Motor neuron (in vitro differentiated cells): ENCODE data around the gene TXNDC2. TPM values are rescaled to one million over a fixed set of nuclear protein-coding genes. Genes with fewer than 3 reads are reported as not detected.
"Not testable (repeated sequence)": the region's sequence is repeated elsewhere in the genome, so short reads cannot be mapped to it uniquely, and the experiment has no call there.

Experiments
- ATAC-seq, 8 experiments: fragments of 200-7000 bp; cut with Tn5 transposase; replicated peaks in 6 of 8; 2 replicates each; pipeline ENCODE4 v1.8.0; 2021; ENCODE audit warnings: mild to moderate bottlenecking in 8 of 8, moderate library complexity in 8 of 8
- H3K27ac ChIP-seq, 2 donors: fragments of 250-450 bp; sonication (Bioruptor Pico); 2 replicates each; pipeline ENCODE4 v1.9.0; 2021; ENCODE audit warnings: antibody characterized with exemption in 2 of 2, mild to moderate bottlenecking in 2 of 2, moderate library complexity in 1 of 2
- H3K4me1 ChIP-seq, 2 donors: fragments of 250-450 bp; sonication (Bioruptor Pico); replicated peaks in 1 of 2; 2 replicates each; pipeline ENCODE4 v1.6.1; 2021; ENCODE audit warnings: antibody characterized with exemption in 2 of 2, mild to moderate bottlenecking in 2 of 2, moderate library complexity in 1 of 2
- H3K4me3 ChIP-seq, 5 donors: fragments of 250-450 bp; sonication (Bioruptor Pico); 2 replicates each; pipeline ENCODE4 v1.9.0; 2021; ENCODE audit warnings: antibody characterized with exemption in 5 of 5, mild to moderate bottlenecking in 5 of 5, moderate library complexity in 4 of 5
- WGBS, 10 experiments: fragments of 450-650 bp; shearing (Covaris generic); methylation state at CpG; one replicate each; pipeline ENCODE4 v1.0.0; 2022; 5-methylcytosine and 5-hydroxymethylcytosine counted together
- in situ Hi-C, 9 experiments: fragments of 400-800 bp; cut with MboI; loops; one replicate each; pipeline ENCODE4 v1.15.0; 2021; ENCODE audit warnings: low sequenced_read_pairs in 9 of 9, low pct_unique_long_range_greater_than_20kb in 2 of 9; ENCODE audit not compliant: unreplicated experiment in 9 of 9
- total RNA-seq, 8 experiments: library from RNA; unstranded; fragments of 300-600 nt; gene quantifications; 2 replicates each; pipeline versions ENCODE4 v1.2.3 to v1.2.4, GENCODE V29; 2022

The TXNDC2 gene
- total RNA-seq, 8 experiments from 2014 or later = 0.13 to 0.97 (median 0.29) TPM; not detected in 2

DNA sequence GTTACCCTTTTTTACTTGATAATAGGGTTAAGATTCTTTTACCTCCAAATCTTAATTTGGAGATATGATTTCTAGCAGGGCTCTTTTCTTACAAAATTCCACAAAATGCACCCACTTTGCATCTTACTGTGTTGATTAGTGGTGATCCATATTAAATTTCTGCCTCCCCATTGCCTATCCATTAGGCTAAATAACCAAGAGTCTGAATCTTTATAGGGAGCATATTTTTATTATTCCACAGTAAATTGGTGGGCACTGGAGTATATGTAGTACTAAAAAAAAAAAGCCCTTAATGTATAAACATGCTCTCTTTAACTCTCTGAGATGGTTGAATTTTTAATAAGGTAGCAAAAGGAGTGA is 8.1 kb upstream of the TXNDC2 start:
- in situ Hi-C loops = no loop called here
- H3K4me3 ChIP-seq = no peak overlapping the region
- no peak overlapping the region for H3K27ac ChIP-seq
- no peak for ATAC-seq
- no peaks in the 10 kb centered on the region for H3K4me1 ChIP-seq

DNA sequence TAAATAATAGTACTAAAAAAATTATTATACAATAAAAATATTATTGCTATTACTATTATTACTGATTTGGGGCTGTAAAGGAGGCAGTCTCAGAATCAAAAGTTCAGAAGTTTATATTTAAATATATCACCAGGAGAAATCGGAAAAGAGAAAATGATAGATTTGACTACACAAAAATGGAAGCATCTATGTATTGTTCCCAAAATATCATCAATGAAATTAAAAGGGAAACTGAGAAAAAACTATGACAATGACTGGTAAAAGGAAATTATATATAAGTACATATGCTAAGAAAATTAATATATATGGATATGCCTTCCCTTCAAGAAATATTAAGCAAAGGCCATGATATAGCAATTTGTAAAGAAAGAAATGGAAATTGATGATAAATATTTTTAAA is 7.7 kb upstream of the TXNDC2 start:
- H3K4me3 ChIP-seq = no peak overlapping the region
- no peaks in the 10 kb centered on the region for H3K4me1 ChIP-seq
- 83 to 100% (median 95%) methylated on average over 1 of the region's 1 CpG; no CpG with 5 or more reads in 1 of the 10 experiments for WGBS, 10 experiments
- in situ Hi-C loops = no loop called here
- H3K27ac ChIP-seq = no peak overlapping the region
- no peak for ATAC-seq

DNA sequence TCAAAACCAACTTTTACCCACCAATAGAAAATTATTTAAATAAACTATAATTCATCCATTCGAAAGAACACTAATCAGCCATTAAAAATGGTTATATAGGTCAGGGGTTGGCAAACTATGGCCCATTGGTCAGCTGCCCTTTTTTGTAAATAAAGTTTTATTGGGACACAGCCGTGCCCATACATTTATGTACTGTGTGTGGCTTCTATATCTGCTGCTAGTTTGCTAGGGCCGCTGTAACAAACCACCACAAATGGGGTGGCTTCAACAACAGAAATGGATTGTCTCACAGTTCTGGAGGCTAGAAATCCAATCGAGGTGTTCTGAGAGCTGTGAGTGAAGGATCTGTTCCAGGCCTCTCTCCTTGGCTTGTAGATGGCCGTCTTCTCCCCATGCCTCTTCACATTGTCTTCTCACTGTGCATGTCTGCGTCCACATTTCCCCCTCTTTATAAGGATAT is 7.0 kb upstream of the TXNDC2 start:
- Histone ChIP-seq H3K4me3 (no peak overlapping the region), H3K27ac (no peak overlapping the region), H3K4me1 (no peaks in the 10 kb centered on the region)
- 81 to 100% (median 90%) methylated on average over 1 to 6 of the region's 6 CpGs for WGBS, 10 experiments
- in situ Hi-C loops = no loop called here
- ATAC-seq = no peak

DNA sequence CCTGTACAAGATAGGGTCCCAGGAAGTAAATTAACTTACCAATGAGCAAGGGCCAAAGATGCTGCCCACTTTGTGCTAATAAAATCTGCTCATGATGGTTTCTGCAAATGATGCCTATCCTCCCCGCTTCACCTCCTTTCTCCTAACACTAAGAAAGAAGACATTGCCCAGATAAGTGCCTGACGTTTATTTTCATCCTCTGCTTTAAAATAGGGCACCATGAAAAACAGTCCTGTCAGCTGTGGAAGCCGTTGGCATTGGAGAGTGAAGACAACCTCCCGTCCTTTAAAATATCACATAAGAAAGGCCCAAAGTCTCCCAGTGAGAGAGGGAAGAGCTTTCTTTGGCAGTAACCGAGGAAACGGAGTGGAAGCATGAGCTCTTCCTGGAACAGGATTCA is 1.7 kb upstream of the TXNDC2 start:
- H3K4me1 ChIP-seq = no peaks in the 10 kb centered on the region
- in situ Hi-C loops = no loop called here
- ATAC-seq = no peak
- H3K4me3 ChIP-seq = no peak overlapping the region
- WGBS, 10 experiments = 0 to 100% (median 77%) methylated on average over 1 to 6 of the region's 6 CpGs
- H3K27ac ChIP-seq = no peak overlapping the region

DNA sequence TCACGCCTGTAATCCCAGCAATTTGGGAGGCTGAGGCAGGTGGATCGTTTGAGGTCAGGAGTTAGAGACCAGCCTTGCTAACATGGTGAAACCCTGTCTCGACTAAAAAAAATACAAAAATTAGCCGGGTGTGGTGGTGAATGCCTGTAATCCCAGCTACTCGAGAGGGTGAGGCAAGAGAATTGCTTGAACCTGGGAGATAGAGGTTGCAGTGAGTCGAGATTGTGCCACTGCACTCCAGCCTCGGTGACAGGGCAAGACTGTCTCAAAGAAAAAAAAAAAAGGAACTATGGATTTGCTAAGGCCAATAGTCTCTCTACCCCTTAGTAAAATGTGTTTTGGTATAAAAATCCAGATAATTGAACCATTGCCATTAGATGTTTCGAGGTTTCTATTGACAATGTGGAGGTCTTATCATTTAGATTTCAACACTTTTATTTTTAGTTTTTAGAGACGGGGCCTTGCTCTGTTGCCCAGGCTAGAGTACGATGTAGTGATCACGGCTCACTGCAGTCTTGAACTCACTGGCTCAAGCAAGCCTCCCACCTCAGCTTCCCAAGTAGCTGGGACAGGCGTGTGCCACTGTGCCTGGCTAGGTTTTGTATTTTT is 1.1 kb upstream of the TXNDC2 start:
- WGBS, 10 experiments = 60 to 94% (median 88%) methylated on average over 1 to 9 of the region's 12 CpGs; no CpG with 5 or more reads in 2 of the 10 experiments
- no peak overlapping the region for H3K4me3 ChIP-seq
- H3K4me1 ChIP-seq = no peaks in the 10 kb centered on the region
- ATAC-seq = no peak
- no peak overlapping the region for H3K27ac ChIP-seq
- in situ Hi-C loops = no loop called here

DNA sequence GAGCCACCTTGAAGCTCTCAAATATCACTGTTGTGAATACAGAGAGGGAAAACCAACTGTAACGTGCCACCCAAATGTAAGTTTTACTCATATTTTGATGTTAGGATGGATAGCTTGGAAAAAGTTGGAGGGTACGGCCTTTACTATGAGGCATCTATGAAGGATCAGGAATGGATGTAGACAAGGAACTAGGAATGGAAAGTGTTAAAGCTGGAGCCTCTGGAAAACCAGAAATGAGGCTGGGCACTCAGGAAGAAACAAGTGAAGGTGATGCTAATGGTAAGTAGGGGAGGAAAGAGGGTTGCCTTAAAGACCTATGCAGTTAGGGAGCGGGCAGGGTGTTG is 204 bp downstream of the TXNDC2 start:
- Histone ChIP-seq H3K4me1 (no peaks in the 10 kb centered on the region), H3K27ac (no peak overlapping the region), H3K4me3 (no peak overlapping the region)
- in situ Hi-C loops = no loop called here
- ATAC-seq = no peak
- 36 to 100% (median 98%) methylated on average over 1 to 3 of the region's 3 CpGs; no CpG with 5 or more reads in 1 of the 10 experiments for WGBS, 10 experiments

DNA sequence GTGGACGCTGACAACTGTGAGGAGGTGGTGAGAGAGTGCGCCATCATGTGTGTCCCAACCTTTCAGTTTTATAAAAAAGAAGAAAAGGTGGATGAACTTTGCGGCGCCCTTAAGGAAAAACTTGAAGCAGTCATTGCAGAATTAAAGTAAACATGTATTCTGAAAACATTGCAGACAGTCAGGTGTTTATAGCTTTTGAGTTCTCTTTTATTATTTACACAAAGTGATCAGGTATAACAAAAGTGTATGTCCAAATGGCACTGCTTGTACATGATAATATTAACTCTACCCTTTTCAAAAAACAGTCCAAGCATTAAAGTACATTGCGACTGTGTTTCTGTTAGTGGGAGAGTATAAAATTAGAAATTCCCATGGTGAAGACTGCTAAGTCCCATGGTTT is 2.2 kb downstream of the TXNDC2 start:
- Histone ChIP-seq H3K27ac (no peak overlapping the region), H3K4me1 (no peaks in the 10 kb centered on the region), H3K4me3 (no peak overlapping the region)
- no peak for ATAC-seq
- in situ Hi-C loops = no loop called here
- WGBS, 10 experiments = 86 to 100% (median 93%) methylated on average over 2 to 5 of the region's 5 CpGs

DNA sequence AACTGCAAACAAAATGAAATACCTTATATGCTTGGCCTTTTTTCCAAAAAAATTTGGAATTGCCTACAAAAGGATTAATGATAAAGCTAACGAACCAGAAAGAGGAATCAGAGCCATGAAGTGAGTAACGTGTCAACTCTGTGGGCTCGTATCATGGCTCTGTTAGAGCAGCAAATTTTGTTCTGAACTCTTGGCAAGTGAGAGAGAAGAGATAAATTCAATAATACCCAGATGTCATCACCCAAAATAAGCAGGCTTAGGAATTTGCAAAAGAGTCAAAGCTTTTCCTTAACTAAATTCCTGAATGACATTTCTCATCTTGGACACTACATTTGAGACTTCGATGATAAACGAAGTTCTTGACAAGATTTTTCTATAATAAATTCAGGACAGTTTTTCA is 4.4 kb downstream of the TXNDC2 start:
- in situ Hi-C loops = no loop called here
- ATAC-seq = no peak
- Histone ChIP-seq H3K4me1 (no peaks in the 10 kb centered on the region), H3K27ac (no peak overlapping the region), H3K4me3 (no peak overlapping the region)
- 21 to 100% (median 90%) methylated on average over 1 to 5 of the region's 5 CpGs for WGBS, 10 experiments

DNA sequence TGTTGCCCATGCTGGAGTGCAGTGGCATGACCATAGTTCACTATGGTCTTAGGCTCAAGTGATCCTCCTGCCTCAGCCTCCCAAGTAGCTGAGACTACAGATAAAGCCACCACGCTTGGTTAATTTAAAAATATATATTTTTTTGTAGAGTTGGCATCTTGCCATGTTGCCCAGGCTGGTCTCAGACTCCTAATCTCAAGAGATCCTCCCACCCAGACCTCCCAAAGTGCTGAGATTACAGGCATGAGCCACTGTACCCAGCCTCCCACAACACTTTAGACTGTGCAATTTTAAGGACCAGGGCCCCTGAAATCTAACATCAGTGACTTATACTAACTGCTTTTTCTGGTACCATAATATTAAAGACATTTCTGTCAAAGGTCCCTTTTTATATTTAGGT is 5.2 kb downstream of the TXNDC2 start:
- H3K27ac ChIP-seq = no peak overlapping the region
- H3K4me1 ChIP-seq = no peaks in the 10 kb centered on the region
- ATAC-seq = no peak
- in situ Hi-C loops = no loop called here
- WGBS, 10 experiments = 22 to 91% (median 71%) methylated on average over 1 of the region's 1 CpG; no CpG with 5 or more reads in 4 of the 10 experiments
- H3K4me3 ChIP-seq = no peak overlapping the region

DNA sequence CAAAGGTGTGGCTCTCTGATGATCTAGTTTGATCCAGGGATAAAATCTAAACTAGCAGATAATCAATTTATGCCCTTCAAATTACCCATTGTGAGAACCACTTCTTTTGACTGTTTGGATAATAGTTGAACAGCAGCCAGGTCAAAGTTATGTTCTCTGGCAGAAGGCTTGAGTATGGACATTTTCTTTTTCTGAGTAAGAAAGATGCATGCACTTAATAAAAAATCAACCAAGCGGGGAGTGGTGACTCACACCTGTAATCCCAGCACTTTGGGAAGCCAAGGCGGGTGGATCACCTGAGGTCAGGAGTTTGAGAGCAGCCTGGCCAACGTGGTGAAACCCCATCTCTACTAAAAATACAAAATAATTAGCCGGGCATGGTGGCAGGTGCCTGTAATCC is 5.7 kb downstream of the TXNDC2 start:
- H3K27ac ChIP-seq, H3K4me3 ChIP-seq, ATAC-seq, H3K4me1 ChIP-seq, in situ Hi-C loops: not testable (repeated sequence)
- WGBS, 10 experiments = 14 to 88% (median 71%) methylated on average over 1 to 4 of the region's 4 CpGs; no CpG with 5 or more reads in 3 of the 10 experiments

DNA sequence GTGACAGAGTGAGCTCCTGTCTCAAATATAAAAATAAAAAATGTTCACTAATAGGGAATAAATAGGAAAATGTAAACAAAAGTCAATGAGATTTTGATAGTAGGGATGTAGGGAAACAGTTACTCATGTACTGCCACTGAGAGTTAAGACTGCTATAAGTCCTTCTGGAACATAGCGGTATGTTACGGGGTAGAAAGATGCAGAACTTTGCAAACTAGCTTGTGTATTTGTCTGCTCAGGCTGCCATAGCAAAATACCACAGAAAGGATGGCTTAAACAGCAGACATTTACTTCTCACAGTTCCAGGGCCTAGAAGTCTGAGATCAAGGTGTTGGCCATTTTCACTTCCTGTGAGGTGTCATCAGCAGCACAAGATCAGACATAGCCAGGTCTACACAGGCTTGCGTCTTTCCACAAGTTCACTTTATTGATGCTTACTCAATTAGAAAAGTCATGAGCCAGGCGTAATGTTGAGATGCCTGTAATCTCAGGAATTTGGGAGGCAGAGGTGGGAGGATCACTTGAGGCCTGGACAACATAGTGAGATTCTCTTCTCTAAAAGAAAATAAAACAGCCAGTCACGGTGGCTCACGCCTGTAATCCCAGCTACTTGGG is 8.8 kb downstream of the TXNDC2 start:
- ATAC-seq = no peak
- 87 to 100% (median 100%) methylated on average over 1 to 6 of the region's 6 CpGs; no CpG with 5 or more reads in 1 of the 10 experiments for WGBS, 10 experiments
- in situ Hi-C loops = no loop called here

DNA sequence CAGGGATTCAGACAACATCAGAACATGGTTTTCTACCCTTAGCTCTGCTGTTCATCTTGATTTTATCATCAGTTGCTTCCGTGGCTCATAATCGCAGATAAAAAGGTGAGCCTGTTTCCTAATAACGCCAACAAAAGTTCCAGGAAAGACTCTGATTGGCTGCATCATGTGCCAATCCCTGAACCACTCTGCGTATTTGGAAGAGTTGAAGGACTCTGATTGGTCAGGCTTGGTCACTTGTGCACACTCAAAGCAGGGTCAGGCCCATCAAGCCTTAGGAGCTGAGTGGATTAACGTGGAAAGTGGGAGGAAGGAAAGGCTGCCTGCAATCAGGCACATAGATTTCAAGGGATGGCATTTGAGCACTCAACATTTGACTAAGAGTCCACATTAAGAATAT is 11.4 kb downstream of the TXNDC2 start:
- in situ Hi-C loops = no loop called here
- Histone ChIP-seq H3K27ac (no peak overlapping the region), H3K4me3 (no peak overlapping the region), H3K4me1 (no peaks in the 10 kb centered on the region)
- 74 to 100% (median 96%) methylated on average over 1 to 5 of the region's 5 CpGs; no CpG with 5 or more reads in 1 of the 10 experiments for WGBS, 10 experiments
- ATAC-seq = no peak

More for the DNA sequence above, 8.8 kb downstream of the TXNDC2 start:
- no peak overlapping the region for H3K4me3 ChIP-seq
- no peaks in the 10 kb centered on the region for H3K4me1 ChIP-seq
- H3K27ac ChIP-seq = no peak overlapping the region

DNA sequence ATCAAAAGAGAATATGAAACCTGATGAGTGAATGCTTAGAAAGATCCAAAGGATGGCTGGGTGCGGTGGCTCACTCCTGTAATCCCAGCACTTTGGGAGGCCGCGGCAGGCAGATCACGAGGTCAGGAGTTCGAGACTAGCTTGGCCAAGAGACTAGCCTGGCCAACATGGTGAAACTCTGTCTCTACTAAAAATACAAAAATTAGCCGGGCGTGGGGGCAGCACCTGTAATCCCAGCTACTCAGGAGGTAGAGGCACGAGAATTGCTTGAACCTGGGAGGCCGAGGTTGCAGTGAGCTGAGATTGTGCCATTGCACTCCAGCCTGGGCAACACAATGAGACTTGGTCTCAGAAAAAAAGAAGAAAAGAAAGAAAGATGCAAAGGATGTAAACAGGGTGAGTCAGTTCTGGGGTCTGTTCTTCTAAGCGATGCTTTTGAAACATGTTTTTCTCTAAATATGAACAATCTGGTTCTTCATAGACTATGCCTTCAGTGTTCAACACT is 12.1 kb downstream of the TXNDC2 start:
- H3K4me3 ChIP-seq, in situ Hi-C loops, H3K4me1 ChIP-seq, H3K27ac ChIP-seq, ATAC-seq: not testable (repeated sequence)
- 82 to 100% (median 90%) methylated on average over 2 to 10 of the region's 10 CpGs; no CpG with 5 or more reads in 2 of the 10 experiments for WGBS, 10 experiments
